Stimulated activated CD4-positive, alpha-beta T cell treated with anti-CD3 and anti-CD28 coated beads, TNF-alpha, amount 100 ng/mL, for 24 hours (primary cell): ENCODE results near the gene AHCYL2.
"Not testable (repeated sequence)": the region's sequence is repeated elsewhere in the genome, so short reads cannot be mapped to it uniquely, and the experiment has no call there.

Experiments
- DNase-seq, 3 experiments: peaks; one replicate each; pipeline ENCODE4 v3.0.0-alpha.2; 2020; ENCODE audit warnings: low read depth in 3 of 3

The AHCYL2 gene

GRCh38 chr7:129209067-129209926, 15.5 kb upstream of the AHCYL2 start:
- DNase-seq, result no peak

GRCh38 chr7:129210256-129210988, 14.4 kb upstream of the AHCYL2 start:
- peak; percentile 42 to 75 (median 46) for DNase-seq

DNA sequence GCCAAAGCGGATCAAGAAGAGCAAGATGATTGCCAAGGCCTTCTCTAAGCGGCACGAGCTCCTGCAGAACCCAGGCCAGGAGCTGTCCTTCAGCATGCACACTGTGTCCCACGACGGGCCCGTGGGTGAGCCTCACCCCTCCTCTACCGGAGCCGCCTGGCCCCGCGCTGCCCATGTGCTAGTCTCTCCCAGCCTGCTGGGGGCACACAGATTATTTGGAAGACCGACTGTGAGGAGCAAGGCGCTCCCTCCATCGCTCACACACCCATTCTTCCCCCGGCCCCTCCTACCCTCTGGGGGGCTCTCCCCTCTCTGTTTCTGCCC, 13.9 kb upstream of the AHCYL2 start:
- no peak for DNase-seq

DNA sequence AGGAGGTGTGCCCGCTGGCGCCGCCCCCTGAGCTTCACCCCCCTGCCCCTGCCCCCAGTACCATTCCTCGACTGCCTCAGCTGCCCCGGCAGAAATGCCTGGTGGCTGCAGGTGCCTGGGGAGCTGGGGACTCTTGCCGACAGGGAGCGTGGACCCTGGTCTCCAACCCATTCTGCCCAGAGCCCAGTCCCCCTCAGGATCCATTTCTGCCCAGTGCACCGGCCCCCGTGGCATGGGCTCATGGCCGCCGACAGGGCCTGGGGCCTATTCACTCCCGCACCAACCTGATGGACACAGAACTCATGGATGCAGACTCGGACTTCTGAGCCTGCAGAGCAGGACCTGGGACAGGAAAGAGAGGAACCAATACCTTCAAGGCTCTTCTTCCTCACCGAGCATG, 12.7 kb upstream of the AHCYL2 start:
- DNase-seq, result no peak

- DNase-seq, result no peak
These were observed 12.2 kb upstream of the AHCYL2 start for GRCh38 chr7:129212596-129212995.

DNA sequence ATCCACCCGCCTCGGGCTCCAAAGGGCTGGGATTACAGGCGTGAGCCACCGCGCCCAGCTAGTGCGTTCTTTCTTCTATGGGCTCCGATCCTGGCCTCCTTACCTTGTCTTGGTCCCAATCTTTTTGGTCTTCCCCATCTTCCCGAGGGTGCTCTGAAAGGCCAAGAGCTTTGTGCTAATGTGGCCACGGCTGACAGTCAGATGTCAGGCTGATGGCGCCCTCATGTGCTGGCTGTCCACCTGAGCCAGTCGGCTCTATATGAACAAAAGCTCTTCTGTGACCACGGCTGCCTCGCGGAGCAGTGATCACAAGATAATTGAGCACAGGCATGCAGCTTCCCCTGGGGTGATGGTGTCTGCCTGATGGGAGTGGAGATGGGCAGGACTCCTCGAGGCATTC, 11.0 kb upstream of the AHCYL2 start:
- no peak for DNase-seq

- not testable (repeated sequence) for DNase-seq
These were observed 9.1 kb upstream of the AHCYL2 start for GRCh38 chr7:129215691-129216090.

DNA sequence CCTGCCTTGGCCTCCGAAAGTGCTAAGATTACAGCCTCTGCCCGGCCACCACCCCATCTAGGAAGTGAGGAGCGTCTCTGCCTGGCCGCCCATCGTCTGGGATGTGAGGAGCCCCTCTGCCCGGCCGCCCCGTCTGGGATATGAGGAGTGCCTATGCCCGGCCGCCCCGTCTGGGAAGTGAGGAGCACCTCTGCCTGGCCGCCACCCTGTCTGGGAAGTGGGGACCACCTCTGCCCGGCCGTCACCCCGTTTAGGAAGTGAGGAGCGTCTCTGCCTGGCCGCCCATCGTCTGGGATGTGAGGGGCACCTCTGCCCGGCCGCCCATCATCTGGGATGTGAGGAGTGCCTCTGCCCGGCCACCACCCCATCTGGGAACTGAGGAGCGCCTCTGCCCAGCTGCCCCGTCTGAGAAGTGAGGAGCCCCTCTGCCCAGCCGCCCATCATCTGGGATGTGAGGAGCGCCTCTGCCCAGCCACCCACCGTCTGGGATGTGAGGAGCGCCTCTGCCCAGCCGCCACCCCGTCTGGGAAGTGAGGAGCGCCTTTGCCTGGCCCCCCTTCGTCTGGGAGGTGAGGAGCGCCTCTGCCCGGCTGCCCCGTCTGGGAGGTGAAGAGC, 8.6 kb upstream of the AHCYL2 start:
- not testable (repeated sequence) for DNase-seq

- DNase-seq, result not testable (repeated sequence)
These were observed 7.9 kb upstream of the AHCYL2 start for GRCh38 chr7:129216821-129217416.

DNA sequence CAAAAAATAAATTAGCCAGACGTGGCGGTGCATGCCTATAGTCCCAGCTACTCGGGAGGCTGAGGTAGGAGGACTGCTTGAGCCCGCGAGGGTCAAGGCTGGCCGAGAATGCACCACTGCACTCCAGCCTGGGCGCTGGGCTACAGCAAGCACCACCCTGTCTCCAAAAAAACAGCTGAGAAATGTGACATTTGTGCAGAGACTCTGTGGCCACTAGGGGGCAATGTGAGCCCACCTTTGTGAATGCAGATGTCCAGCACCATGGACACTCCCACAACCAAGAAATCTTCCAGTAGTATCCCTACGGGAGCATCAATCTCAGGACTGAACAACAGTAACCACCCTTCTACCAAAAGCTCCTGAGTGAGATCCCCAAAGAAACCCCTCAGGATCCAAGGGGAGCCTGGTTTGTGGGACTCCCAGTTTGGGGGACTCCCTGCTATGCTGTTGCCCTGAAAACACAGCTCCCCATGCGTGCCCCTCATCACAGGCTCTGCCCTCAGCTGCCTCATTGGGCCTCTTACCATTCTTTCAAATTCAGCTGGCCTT, 6.2 kb upstream of the AHCYL2 start:
- DNase-seq, result peak; percentile 57 to 71 (median 68)

- not testable (repeated sequence) for DNase-seq
These were observed 5.7 kb upstream of the AHCYL2 start for GRCh38 chr7:129219166-129219565.

DNA sequence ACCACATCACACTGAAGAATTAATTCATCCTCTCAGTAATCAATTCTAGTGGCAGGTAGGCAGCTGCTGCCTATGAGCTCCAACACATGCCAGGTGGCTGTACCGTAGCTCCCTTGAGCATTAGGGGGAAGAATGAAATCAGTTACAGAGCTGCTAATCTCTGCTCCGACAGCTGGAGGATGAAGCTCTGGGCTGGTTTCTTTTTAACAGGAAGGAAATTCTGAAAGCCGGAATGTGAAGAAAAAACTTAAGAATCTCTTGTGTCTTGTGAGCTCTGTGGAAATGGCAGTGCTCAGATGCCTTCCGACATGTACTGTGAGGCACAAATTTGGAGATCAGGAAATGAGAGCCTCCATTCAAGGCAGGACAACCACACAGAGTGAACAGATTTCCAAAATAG, 2.8 kb upstream of the AHCYL2 start:
- no peak for DNase-seq

GRCh38 chr7:129225206-129225930, 538 bp downstream of the AHCYL2 start:
- DNase-seq, result peak; percentile 17 to 48 (median 45)

DNA sequence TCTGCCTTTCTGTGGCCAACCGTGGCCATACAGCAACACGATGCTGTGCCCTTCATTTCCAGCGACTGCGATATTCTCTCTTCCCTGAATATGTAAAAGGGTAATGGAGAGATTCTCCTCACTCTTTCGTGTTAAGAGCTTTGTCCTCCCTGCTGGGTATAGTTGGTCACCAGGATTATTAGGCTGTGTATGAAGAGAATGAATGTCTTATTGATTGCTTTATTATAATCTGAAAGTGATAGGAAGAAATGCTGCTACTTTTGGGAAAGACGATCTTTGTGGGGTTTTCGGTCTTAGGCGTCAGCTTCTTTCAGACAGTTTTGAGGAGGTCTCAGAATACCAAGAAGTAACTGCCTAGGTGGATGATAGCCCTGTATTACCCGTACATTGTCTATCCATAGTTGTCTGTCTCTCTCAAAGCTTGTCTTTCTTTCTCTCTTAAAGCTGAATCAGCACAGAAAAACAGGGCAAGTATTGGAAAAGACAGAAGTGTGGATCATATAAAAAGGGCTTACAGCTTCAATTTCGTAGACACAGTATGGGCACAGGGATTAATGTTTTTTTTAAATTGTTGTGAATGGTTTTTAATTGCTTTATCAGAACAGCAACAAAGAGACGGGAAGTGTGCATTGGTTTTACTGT, 1.2 kb downstream of the AHCYL2 start:
- DNase-seq, result no peak

DNA sequence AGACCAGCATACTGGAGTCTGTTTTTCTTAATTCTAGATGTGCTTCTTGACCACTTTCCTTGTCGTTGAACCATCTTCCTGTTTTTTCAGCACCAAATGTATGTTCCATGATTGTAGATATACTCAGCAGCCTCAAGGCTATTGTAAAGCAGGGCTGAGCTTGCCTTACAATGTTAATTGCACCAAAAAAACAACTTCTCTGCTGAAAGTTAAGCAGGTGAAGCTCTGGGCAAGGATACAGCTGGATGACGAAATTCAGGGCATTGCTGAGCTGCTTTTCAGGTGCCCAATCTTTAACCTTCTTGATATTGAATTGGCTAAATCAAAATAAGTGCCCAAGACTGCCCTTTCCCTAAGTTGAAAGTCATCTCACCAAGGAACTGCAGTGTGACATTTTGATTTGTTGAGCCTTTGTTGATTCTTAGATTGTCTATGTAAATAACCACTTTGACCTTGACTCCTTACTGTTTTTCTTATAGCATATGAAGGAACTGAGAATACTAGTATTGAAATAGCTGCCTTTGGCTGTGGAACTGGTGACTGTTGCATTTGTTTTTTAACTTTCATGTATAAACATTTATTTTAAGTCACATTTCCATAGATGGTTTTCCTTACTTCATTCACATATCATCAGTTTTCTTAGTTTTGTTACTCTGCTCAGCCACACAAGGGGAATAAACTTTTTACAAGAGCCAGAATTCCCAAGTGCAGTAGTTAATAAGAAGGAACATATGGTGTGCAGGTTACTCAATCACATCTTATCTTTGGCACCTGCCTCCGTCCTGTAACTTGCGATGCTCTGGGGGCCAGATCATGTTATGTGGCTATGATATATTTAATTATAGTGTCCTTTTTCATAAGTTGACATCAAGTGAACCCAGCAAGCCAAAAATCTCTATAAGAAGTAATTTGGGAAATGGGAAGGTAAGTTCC, 3.1 kb downstream of the AHCYL2 start:
- DNase-seq, result no peak

- no peak for DNase-seq
These were observed 3.8 kb downstream of the AHCYL2 start for GRCh38 chr7:129228633-129229032.

DNA sequence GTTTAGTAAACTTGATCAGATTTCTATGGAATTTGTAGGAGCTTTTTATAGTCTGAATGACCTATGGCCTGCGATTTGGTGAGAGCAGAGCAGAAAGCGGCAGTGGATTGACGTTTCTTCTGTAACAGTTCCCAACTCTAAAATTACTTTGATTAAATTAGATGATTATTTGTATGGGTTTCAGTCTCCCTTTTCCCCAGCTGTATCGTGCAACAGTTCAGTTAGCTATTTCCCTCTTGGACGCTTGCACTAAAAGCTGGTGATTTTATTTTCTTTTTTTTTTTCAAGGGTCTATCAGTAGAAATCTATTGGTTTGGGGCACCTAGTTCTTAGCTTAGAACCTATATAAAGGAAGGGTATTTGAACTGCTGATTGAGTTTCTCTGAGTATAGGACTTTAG, 6.8 kb downstream of the AHCYL2 start:
- DNase-seq, result no peak

- no peak for DNase-seq
These were observed 13.7 kb downstream of the AHCYL2 start for GRCh38 chr7:129238546-129238945.

DNA sequence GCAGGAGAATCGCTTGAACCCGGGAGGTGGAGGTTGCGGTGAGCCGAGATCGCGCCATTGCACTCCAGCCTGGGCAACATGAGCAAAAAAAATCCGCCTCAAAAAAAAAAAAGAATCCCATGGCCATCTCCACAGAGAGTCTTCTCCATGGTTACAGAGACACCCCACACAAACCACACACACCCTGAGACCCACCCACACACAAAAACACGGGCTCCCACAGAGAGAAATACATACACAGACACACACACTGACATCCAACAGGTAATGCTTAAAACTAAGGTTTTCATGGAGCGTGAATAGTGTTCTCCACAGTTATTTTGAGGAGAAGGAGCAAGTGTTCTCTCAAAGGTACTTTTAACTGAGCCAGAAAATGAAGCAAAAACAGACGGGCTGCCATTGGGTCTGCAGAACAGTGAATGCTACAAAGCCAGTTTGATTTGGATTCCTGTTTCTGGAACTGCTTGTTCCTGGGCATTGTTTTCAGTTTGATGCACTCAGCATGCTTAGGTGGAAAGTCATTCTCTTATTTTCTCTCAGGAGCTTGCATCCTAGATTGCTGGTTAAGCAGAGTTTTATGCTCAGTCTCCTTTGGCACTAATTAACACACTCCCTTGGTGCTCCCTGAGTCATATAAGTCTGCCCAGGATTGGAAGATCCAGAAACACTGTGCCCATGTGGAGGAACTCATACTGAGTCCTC, 15.4 kb downstream of the AHCYL2 start:
- no peak for DNase-seq
